Spleen (tissue), 7 donors: Measurements from ENCODE around the gene C1QL1.

Experiments used
- POLR2A ChIP-seq, 3 donors: fragments of 450-650 bp; IDR thresholded peaks; one replicate each; pipeline ENCODE4 v1.5.1; 2017; ENCODE audit warnings: antibody characterized with exemption in 3 of 3, mild to moderate bottlenecking in 1 of 3
- TF ChIP-seq, protein P1 (sequence below), 11 experiments: fragments of 200-600 bp in 7 of 11; fragments of 450-650 bp in 4 of 11; sonication (generic) in 4 of 11; IDR thresholded peaks in 8 of 11; conservative IDR thresholded peaks in 3 of 11; 1 replicate in 7 of 11; 2 replicates in 4 of 11; pipeline versions ENCODE4 v1.4.0 to v1.8.0; 2016 to 2021; ENCODE audit warnings: antibody characterized with exemption in 11 of 11, inconsistent platforms in 4 of 11, mild to moderate bottlenecking in 1 of 11
- donor health status: DM: no; HTN: no; CAD: no; lungs with moderate emphysema.
- donor health status: DM: no; HTN: no; CAD: no.
- donor health status: DM: no; HTN: no; CAD: no.

DNA sequence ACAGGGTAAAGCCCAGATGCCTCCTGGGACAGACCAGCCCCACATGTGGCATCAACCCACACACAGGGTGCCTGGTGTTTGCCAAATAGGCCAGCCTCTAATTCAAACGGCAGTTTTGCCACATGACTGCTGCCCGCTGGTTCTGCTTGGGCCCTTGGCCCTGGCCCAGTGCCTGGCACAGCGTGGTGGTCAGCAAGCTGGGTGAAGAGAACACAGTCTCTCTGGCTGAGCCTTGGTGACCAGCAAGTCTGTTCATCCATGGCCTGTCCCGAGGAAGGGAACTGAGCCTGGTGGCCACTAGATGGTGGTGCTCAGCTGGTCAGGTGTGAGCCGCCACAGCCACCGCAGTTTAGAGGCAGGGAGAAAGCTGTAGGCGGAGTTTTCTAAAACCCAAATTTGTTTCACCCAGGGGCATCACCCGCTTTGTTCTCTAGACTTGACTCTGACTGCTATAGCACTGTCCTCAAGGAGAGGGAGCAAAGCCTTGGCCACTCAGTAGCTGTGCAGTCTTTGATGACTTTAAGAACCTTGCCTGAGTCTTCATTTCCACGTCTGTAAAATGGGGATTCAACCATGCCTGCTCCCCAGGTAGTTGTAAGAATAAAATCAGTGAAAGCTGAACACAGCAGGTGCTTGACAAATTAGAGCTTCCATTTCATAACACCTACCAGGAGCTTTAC, 48.1 kb downstream of the C1QL1 start:
- TF ChIP-seq, protein P1, sequence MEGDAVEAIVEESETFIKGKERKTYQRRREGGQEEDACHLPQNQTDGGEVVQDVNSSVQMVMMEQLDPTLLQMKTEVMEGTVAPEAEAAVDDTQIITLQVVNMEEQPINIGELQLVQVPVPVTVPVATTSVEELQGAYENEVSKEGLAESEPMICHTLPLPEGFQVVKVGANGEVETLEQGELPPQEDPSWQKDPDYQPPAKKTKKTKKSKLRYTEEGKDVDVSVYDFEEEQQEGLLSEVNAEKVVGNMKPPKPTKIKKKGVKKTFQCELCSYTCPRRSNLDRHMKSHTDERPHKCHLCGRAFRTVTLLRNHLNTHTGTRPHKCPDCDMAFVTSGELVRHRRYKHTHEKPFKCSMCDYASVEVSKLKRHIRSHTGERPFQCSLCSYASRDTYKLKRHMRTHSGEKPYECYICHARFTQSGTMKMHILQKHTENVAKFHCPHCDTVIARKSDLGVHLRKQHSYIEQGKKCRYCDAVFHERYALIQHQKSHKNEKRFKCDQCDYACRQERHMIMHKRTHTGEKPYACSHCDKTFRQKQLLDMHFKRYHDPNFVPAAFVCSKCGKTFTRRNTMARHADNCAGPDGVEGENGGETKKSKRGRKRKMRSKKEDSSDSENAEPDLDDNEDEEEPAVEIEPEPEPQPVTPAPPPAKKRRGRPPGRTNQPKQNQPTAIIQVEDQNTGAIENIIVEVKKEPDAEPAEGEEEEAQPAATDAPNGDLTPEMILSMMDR (IDR thresholded peaks at IDR 0.05 in 8 of 11, conservative IDR thresholded peaks at IDR 0.05 in 3 of 11) = peak; percentile 57 to 88 (median 78)
- no peak for TF ChIP-seq POLR2A (IDR thresholded peaks at IDR 0.05)
